ENCODE results near the gene IKBKE.

The IKBKE gene

DNA sequence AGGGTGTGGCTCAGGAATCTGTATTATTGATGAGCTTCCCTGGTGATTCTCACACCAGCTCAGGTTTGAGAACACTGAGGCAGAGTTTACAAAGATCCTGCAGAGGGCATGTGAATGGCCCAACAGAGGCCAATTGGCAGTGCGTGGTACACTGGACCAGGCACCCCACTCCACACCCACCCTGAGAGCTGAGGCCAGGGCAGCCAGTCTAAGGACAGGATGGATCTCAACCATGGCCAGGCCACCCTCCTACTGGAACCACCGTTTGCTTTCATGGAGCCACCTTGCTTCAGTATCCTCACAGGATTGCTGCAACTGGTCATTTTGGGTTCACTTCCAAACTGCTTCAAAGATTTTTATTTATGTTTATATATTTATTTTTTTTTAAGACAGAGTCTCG is 29.8 kb downstream of the IKBKE start:
- H3K4me3 ChIP-seq (ENCODE audit: low read depth, low read length) = no peak overlapping the region
- TF ChIP-seq CTCF (IDR thresholded peaks at IDR 0.05; ENCODE audit: borderline replicate concordance, insufficient read depth, low read depth, low read length) = no peak

- TF ChIP-seq CTCF (IDR thresholded peaks at IDR 0.05; ENCODE audit: borderline replicate concordance, insufficient read depth, low read depth, low read length) = no peak
- no peak overlapping the region for H3K4me3 ChIP-seq (ENCODE audit: low read depth, low read length)
Measured at GRCh38 chr1:206501881-206502280, 31.6 kb downstream of the IKBKE start.

DNA sequence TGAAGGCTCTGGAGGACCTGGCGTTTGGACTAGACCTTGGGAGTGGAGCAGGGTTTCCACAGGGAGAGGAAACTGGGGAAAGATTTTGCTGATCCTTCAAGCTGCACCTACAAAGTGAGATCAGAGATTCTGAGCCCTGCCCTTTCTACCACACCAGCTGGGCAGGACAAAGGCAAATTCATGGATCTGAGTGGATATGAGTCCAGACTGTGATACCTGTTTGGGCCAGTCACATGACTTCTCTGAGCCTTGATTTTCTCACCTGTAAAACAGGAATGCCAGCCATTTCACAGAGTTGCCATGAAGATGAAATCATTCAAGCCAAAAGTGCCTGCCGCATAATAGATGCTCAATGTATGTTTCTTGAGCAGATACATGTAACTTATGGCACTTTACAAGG is 32.1 kb downstream of the IKBKE start:
- no peak for TF ChIP-seq CTCF (IDR thresholded peaks at IDR 0.05; ENCODE audit: borderline replicate concordance, insufficient read depth, low read depth, low read length)
- no peak overlapping the region for H3K4me3 ChIP-seq (ENCODE audit: low read depth, low read length)

DNA sequence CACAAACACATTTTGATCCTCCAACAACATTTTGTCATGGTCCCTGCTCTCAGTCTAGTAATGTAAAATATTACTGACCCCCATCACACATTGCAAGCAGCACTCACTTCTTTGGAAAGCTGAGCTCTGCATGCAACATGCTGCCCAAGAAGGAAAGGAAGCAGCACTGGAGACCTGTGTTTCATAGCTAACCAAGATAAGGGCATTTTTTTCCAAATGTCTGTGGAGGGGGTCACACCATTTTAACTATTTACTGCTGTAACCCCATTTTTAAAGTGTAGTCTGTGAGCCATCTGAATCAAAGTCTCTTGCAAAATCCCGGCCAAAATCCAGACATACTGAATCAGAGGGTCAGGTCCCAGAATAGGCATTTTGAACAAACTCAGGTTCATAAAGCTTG is 32.5 kb downstream of the IKBKE start:
- H3K4me3 ChIP-seq (ENCODE audit: low read depth, low read length) = no peak overlapping the region
- TF ChIP-seq CTCF (IDR thresholded peaks at IDR 0.05; ENCODE audit: borderline replicate concordance, insufficient read depth, low read depth, low read length) = no peak

DNA sequence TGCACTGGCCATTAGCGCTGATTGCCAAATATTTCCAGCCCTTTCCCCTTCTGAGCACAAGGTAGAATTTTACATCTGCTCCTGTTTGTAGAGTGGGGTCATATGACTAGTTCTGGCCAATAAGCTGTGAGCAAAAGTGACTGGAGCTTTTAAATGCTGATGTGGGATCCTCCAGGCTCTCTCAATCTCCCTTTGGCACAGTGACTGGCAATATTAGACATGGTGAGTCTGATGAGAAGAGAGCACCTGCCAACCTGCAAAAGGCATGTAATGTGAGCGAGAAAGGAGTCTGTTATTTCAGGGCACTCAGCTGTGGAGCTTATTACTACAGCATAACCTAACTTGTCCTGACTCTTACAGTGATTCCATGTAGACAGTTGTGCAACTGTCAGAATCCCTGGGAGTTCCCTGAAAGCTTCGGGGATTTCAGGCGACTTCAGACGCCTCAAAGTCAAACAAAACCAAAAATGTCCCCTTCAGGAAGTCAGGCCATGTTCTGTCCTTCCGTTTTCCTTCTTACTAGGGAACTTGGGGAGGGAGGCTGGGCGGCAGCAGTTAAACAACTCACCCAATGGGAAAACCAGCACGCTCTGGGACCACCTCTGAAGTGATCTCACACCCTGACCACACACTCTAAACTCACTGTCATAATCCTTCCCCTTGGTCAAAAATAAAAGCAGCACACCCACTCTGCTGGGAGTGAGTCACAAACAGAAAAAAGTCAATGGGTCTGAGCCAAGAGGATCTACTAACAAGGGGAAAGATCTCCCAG is 33.5 kb downstream of the IKBKE start:
- no peak for TF ChIP-seq CTCF (IDR thresholded peaks at IDR 0.05; ENCODE audit: borderline replicate concordance, insufficient read depth, low read depth, low read length)
- no peak overlapping the region for H3K4me3 ChIP-seq (ENCODE audit: low read depth, low read length)

- no peak overlapping the region for H3K4me3 ChIP-seq (ENCODE audit: low read depth, low read length)
- no peak for TF ChIP-seq CTCF (IDR thresholded peaks at IDR 0.05; ENCODE audit: borderline replicate concordance, insufficient read depth, low read depth, low read length)
Measured at GRCh38 chr1:206504363-206504713, 34.1 kb downstream of the IKBKE start.

DNA sequence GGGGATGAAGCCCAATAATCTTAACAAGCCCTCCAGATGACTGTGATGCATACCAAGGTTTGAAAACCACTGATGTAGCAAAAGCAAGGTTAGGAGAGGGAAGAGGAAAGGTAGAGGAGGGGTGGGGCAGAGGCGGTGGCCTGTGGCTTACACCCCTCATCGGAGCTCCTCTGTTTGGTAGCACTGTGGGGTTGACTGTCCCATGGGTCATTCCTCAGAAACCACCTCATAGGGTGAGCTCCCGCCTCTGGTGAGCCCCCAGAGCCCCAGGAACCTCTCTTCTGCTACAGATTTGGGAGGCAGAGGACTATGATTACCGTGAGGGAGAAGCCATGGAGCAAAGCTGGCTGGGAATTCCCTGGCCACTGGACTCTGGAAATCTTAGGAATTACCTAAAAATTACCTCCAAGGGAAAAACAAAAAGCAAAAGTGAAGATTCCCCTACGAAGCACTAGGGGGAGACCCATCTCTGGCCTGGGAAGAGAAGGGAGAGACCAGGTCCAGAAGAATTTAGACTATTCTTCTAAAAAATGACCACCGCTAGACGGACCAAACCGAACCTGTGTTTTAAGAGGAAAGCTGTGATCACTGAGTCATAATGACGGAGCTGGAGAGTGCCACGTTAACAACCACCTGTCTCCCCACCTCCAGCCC is 35.6 kb downstream of the IKBKE start:
- no peak overlapping the region for H3K4me3 ChIP-seq (ENCODE audit: low read depth, low read length)
- TF ChIP-seq CTCF (IDR thresholded peaks at IDR 0.05; ENCODE audit: borderline replicate concordance, insufficient read depth, low read depth, low read length) = peak; percentile 46; the same call in 1 of the 2 replicates

All from GM12875 (cell line).